ENCODE data around the gene ABCA7.
A peak's percentile ranks its signal among the peaks of the same experiment; 100 is the strongest.

ABCA7 gene

DNA sequence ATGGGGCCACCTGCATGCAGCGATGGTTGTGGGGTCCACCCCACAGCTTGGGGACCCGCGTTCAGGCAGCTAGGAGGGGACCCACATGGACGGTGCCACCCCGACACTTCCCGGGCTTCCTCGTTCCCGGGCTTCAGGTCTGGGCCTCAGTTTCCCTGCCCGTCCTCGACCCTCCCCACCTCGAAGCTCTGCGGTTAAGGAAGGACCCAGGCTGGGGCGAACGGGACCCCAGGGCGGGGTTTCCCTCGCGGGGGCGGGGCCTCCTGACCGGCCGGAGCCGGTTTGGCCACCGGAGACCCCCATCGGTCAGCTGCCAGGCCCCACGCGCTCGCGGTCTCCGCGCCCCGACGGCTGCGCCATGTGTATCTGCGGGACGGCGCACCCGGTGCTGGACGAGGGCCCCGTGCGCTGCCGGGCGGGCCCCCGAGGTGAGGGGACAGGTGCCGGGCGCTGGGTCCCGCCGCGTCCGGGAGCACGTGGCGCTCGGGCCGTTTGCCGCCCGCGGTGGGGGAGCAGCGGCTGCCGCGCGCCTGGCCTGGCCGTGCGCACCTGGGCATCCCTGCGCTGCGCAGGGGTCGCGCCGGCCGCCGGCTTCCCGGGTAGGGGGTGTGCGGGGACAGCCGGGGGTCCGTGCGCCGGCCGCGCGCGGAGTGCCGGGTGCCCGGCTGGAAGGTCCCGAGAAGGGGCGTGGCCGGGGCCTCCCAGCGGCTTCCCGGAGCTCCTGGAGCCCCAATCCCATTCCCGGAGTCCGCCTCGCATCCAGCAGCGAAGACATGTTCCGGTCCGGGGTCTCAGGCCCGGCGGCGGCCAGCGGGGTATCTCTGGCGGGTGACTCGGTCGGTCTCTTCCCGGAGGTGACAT lies 31.3 kb downstream of the ABCA7 start:
- DNase-seq (ENCODE audit: extremely low read depth in 1 of 2, low read depth in 1 of 2): no peak

- DNase-seq (ENCODE audit: extremely low read depth in 1 of 2, low read depth in 1 of 2): no peak
Measured at GRCh38 chr19:1072371-1073015, 32.6 kb downstream of the ABCA7 start.

DNA sequence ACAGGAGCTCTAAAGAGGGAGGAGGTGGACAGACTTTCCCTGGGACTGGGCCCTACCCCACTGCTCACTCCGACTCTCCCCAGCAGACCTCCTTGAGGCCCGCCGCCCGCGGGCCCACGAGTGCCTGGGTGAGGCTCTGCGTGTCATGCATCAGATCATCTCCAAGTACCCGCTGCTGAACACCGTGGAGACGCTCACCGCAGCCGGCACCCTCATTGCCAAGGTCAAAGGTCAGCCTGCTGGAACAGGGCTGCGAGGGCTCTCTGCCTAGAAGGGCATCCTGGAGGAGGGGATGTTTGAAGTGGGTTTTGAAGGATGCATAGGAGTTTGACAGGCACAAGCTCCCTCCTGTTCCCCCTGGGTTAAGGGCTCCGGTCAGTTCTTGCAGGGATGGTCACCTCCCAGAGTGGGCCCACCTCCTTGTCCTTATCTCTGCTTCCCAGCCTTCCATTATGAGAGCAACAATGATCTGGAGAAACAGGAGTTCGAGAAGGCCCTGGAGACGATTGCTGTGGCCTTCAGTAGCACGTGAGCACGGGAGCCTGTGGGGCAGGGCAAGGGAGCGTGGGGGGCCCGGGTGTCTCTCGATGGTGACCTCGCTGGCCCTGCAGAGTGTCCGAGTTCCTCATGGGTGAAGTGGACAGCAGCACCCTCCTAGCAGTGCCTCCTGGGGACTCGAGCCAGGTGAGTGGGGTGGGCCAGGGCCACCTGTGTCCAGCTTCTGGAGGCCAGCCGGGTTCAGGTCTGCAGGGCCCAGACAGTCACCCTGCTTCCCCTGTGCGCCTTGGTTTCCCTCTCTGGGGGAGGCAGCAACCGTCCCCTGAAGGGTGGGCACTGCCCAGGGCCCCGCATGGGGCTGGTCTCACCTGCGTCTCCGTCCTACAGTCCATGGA lies 33.4 kb downstream of the ABCA7 start:
- DNase-seq (ENCODE audit: extremely low read depth in 1 of 2, low read depth in 1 of 2): no peak

DNA sequence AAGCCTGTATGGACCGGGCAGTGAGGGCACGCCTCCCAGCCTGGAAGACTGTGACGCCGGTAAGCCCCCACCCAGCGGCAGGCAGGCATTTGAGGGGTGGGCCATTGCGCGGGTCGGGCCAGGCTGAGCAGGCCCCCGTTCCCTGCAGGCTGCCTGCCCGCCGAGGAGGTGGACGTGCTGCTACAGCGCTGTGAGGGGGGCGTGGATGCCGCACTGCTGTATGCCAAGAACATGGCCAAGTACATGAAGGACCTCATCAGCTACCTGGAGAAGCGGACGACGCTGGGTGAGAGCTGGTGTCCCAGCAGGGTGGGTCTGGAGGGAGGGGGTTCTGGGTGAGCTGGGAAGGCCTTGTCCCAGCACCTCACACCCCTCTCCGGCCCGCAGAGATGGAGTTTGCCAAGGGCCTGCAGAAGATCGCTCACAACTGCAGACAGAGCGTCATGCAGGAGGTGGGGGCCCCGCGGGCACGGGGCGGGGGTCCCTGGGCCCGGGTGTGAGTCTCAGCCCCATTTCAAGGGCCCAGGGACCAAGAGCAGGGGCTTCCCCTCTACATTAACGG lies 34.1 kb downstream of the ABCA7 start:
- DNase-seq (ENCODE audit: extremely low read depth in 1 of 2, low read depth in 1 of 2): no peak

GRCh38 chr19:1074544-1075283 lies 34.8 kb downstream of the ABCA7 start:
- peak; percentile 68 for DNase-seq (ENCODE audit: extremely low read depth in 1 of 2, low read depth in 1 of 2)

DNA sequence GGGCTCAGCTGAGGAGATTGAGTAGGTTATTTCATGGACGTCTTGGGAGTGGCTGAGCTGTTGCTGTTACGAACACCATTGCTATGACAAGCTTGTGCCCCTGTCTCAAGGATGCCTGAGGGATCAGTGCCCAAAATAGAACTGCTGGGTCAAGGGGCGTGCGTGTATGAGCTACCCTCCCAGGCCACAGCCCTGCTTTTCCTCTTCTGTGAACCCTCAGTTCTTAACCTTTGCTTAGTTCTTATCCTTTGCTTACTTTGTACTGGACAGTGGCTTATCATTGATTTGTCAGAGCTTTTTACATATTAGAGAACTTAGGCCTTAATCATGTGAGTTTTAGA lies 36.1 kb downstream of the ABCA7 start:
- DNase-seq (ENCODE audit: extremely low read depth in 1 of 2, low read depth in 1 of 2): no peak

DNA sequence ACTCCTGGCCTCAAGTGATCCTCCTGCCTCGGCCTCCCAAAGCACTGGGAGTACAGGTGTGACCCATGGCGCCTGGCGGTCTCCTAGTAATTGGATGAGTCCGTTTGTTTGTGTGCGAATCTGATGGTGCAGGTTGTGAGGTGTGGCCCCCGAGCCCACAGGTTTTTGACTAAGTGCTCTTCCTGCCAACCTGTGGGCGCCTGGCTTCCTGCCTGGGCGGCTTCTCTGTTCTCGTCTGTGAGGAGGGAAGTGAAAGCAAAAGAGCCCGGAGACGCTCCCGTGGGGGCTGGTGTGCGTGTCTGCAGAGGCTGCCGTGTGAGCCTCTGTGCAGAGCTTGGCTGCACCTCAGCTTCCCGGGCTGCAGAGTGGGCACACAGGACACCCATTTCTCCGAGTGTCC lies 37.0 kb downstream of the ABCA7 start:
- DNase-seq (ENCODE audit: extremely low read depth in 1 of 2, low read depth in 1 of 2): peak; percentile 79 to 90

- DNase-seq (ENCODE audit: extremely low read depth in 1 of 2, low read depth in 1 of 2): peak in 1 of 2 donors; percentile 78
Measured at GRCh38 chr19:1079566-1080111, 39.7 kb downstream of the ABCA7 start.

DNA sequence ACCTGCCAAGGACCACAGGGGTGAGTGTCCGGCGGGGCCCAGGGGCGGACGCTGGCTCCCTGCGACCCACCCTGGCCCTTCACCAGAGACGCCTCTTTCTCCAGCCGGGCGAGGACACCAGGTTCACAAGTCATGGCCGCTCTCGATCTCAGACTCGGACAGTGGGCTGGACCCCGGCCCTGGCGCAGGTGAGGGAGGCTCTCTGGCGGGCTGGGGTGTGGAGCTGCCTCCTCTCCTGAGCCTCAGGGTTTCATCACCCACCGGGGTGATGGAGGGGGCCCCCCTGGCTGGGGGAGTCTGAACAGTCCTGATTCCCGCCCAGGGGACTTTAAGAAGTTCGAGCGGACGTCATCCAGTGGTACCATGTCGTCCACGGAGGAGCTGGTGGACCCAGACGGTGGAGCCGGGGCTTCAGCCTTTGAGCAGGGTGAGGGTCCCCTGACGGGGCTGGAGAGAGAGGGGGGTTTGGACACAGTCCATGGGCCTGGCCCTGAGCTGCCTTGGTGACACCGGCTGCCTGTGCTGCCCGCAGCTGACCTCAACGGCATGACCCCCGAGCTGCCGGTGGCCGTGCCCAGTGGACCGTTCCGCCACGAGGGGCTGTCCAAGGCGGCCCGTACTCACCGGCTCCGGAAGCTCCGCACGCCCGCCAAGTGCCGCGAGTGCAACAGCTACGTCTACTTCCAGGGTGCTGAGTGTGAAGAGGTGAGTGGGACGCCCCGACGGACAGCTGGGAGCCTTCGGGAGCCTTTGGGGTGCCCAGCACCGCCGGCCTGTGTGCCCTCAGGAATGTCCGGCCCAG lies 40.7 kb downstream of the ABCA7 start:
- DNase-seq (ENCODE audit: extremely low read depth in 1 of 2, low read depth in 1 of 2): no peak

GRCh38 chr19:1081301-1082164 lies 41.6 kb downstream of the ABCA7 start:
- DNase-seq (ENCODE audit: extremely low read depth in 1 of 2, low read depth in 1 of 2): no peak

DNA sequence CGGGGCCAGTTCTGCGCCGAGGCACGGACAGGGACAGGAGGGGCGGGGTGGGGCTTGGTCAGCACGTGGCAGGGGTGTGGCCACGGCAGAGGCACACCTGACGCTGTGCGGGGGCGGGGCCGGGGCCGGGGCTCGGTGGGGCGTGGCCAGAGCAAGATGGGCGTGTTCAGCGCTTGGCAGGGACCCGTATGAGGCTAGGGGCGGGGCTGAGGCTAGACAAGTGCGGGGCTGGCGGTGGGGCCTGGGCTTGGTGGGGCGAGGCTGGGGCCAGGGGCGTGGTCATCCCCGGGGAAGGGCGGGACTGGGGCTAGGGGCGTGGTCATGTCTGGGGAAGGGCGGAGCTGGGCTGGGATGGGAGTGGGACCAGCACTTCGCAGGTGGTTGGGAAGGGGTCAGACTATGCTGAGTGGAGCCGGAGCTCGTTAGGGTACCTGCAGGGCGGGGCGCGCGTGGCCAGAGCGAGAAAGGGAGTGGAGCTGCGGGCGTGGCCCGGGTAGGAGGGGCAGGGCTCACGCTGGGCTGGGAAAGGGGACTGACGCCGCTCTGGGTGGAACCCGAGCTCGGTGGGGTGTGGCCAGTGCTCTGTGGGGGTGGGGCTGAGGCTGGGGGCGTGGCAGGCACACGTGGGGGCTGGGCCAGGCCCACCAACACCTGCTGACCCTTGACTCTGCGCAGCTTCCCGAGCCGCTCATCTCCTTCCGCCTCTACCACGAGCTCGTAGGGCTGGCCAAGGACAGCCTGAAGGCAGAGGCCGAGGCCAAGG lies 42.4 kb downstream of the ABCA7 start:
- DNase-seq (ENCODE audit: extremely low read depth in 1 of 2, low read depth in 1 of 2): peak; percentile 61 to 85

- DNase-seq (ENCODE audit: extremely low read depth in 1 of 2, low read depth in 1 of 2): no peak
Measured at GRCh38 chr19:1082928-1083816, 43.3 kb downstream of the ABCA7 start.

GRCh38 chr19:1084024-1084868 lies 44.3 kb downstream of the ABCA7 start:
- no peak for DNase-seq (ENCODE audit: extremely low read depth in 1 of 2, low read depth in 1 of 2)

DNA sequence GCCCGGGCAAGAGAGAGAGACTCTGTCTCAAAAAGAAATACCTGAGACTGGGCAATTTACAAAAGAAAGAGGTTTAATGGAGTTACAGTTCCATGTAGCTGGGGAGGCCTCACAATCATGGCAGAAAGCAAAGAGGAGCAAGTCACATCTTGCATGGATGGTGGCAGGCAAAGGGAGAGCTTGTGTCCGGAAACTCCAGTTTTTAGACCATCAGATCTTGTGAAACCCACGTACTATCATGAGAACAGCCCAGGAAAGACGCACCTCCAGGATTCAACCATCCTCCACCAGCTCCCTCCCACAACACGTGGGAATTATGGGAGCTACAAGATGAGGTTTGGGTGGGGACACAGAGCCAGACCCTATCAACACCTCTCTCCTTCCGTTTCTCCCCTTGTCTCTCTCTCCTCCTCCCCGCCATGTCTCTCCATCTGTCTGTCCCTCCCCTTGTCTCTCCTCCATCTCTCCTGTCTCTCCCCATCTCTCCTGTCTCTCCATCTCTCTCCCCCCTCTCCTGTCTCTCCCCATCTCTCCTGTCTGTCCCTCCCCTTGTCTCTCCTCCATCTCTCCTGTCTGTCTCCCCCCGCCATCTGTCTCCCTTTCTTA lies 45.2 kb downstream of the ABCA7 start:
- DNase-seq (ENCODE audit: extremely low read depth in 1 of 2, low read depth in 1 of 2): no peak

- DNase-seq (ENCODE audit: extremely low read depth in 1 of 2, low read depth in 1 of 2): no peak
Measured at GRCh38 chr19:1085676-1086442, 46.0 kb downstream of the ABCA7 start.

Data from stimulated activated CD8-positive, alpha-beta memory T cell treated with anti-CD3 and anti-CD28 coated beads, Interleukin-7, amount 100 ng/mL, for 48 hours (primary cell).